GM12878 (cell line): Measurements from ENCODE around the gene FAM50A.

Experiments used
- BCL11A ChIP-seq: IDR thresholded peaks from 2 replicates; pipeline ENCODE4 v1.6.1; 2011; ENCODE audit warnings: low read depth, low read length
- CTCF ChIP-seq, 3 experiments: IDR thresholded peaks in 2 of 3; conservative IDR thresholded peaks in 1 of 3; 2 replicates each; pipeline ENCODE4 v1.5.1; 2011; ENCODE audit warnings: low read depth in 3 of 3, low read length in 3 of 3, mild to moderate bottlenecking in 3 of 3, control low read depth in 2 of 3, moderate library complexity in 2 of 3, inconsistent platforms in 1 of 3, mixed read lengths in 1 of 3; ENCODE audit not compliant: control insufficient read depth in 2 of 3, insufficient read depth in 1 of 3; ENCODE audit errors: extremely low read depth in 1 of 3
- EP300 ChIP-seq, 2 experiments: fragments of 150-350 bp in 1 of 2; IDR thresholded peaks; 2 replicates each; pipeline ENCODE4 v1.6.1; 2011 to 2012; ENCODE audit warnings: low read depth in 2 of 2, low read length in 2 of 2, borderline replicate concordance in 1 of 2, improper control_type of control experiment in 1 of 2, inconsistent platforms in 1 of 2; ENCODE audit not compliant: control insufficient read depth in 1 of 2
- IKZF2 ChIP-seq, 2 experiments: fragments of 450-650 bp; IDR thresholded peaks; 2 replicates each; pipeline ENCODE4 v1.6.1; 2017; ENCODE audit warnings: mild to moderate bottlenecking in 2 of 2, moderate library complexity in 2 of 2
- MAX ChIP-seq: IDR thresholded peaks from 2 replicates; pipeline ENCODE4 v1.6.1; 2012; ENCODE audit warnings: low read depth, low read length, improper control_type of control experiment
- PAX8 ChIP-seq: fragments of 450-650 bp; IDR thresholded peaks from 2 replicates; pipeline ENCODE4 v1.6.1; 2017; ENCODE audit warnings: mild to moderate bottlenecking, moderate library complexity
- POLR2A ChIP-seq: IDR thresholded peaks from 2 replicates; pipeline ENCODE4 v1.6.1; 2011; ENCODE audit warnings: low read depth, mild to moderate bottlenecking, low read length
- POLR2AphosphoS5 ChIP-seq: IDR thresholded peaks from 2 replicates; pipeline ENCODE4 v1.6.1; 2011; ENCODE audit warnings: mild to moderate bottlenecking, low read length, inconsistent platforms
- RELA ChIP-seq: fragments of 450-650 bp; IDR thresholded peaks from 2 replicates; pipeline ENCODE4 v1.8.0; 2014; ENCODE audit warnings: borderline replicate concordance; ENCODE audit not compliant: partially characterized antibody
- USF1 ChIP-seq: IDR thresholded peaks from 2 replicates; pipeline ENCODE4 v1.6.1; 2011; ENCODE audit warnings: borderline replicate concordance, low read depth, mild to moderate bottlenecking, moderate library complexity, mixed read lengths, low read length; ENCODE audit not compliant: insufficient read depth; ENCODE audit errors: extremely low read length

- TF ChIP-seq EP300 (IDR thresholded peaks at IDR 0.05; ENCODE audit: borderline replicate concordance in 1 of 2, control insufficient read depth in 1 of 2, low read depth in 2 of 2, low read length in 2 of 2), result no peak
- TF ChIP-seq RELA, result no peak
- TF ChIP-seq USF1, result no peak
- TF ChIP-seq MAX, result no peak
- no peak for TF ChIP-seq BCL11A
- no peak for TF ChIP-seq POLR2AphosphoS5
- no peak for TF ChIP-seq PAX8
- TF ChIP-seq POLR2A, result no peak
- TF ChIP-seq CTCF (IDR thresholded peaks at IDR 0.05 in 2 of 3, conservative IDR thresholded peaks at IDR 0.05 in 1 of 3; ENCODE audit: control insufficient read depth in 2 of 3, extremely low read depth in 1 of 3, insufficient read depth in 1 of 3, low read depth in 3 of 3, low read length in 3 of 3), result no peak
- TF ChIP-seq IKZF2 (IDR thresholded peaks at IDR 0.05), result no peak
Measured at GRCh38 chrX:154420402-154420756, 23.6 kb upstream of the FAM50A start.
